GM21367 (cell line): ENCODE data around the gene SLC25A34.

Experiments used
- ATAC-seq: cut with Tn5 transposase; IDR thresholded peaks from one replicate; pipeline ENCODE4 v1.9.1; 2021; ENCODE audit not compliant: unreplicated experiment

SLC25A34 gene

DNA sequence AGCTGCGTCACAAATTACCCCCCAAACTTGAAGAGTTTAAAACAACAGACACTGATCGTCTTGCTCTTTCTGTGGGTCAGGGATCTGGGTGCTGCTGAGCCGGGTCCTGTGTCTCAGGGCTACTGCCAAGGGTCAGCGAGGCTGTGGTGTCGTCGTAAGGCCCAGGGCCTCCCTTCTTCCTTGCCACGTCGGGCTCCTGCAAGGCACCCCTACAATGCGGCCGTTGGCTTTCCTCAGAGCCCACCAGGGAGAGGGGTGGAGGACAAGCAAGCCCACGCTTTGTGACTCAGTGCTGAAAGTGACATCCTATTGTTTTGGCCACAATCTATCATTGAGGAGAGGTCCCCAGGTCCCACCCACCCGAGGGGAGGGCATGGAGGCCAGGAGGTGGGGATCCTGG, 14.9 kb downstream of the SLC25A34 start:
- ATAC-seq: no peak

DNA sequence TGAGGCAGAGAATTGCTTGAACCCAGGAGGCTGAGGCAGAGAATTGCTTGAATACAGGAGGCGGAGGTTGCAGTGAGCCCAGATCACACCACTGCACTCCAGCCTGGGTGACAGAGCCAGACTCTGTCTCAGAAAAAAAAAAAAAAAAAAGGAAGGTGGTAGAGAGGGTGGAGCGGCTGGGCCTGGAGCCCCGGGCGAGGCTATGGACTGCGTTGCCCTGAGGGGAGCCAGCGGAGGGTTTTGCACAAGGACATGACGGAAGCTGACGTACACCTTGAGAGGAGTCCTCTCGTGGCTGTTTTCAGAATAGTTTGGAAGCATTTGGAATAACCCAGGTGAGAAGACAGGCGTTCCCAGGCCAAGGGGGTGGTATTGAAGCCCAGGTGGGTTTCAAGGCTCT, 15.7 kb downstream of the SLC25A34 start:
- no peak for ATAC-seq

DNA sequence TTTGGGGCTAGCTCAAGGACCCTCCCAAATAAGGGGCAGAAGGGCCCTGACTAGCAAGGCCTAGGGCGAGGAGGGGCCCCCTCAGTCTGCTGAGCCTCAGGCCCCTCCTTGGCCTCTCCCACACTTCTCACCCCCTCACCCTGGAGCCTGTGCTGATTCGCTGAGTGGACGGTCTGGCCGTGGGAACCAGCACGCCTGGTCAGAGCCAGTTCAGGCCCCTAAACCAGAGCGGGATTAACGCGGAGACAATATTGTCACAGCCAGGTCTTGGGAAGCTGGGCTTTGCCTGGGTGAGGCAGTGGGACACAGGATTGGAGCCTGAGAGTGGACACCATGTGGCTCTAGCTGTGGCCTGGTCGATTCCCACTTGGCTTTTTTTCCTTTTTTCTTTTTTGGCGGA, 17.7 kb downstream of the SLC25A34 start:
- ATAC-seq: no peak

DNA sequence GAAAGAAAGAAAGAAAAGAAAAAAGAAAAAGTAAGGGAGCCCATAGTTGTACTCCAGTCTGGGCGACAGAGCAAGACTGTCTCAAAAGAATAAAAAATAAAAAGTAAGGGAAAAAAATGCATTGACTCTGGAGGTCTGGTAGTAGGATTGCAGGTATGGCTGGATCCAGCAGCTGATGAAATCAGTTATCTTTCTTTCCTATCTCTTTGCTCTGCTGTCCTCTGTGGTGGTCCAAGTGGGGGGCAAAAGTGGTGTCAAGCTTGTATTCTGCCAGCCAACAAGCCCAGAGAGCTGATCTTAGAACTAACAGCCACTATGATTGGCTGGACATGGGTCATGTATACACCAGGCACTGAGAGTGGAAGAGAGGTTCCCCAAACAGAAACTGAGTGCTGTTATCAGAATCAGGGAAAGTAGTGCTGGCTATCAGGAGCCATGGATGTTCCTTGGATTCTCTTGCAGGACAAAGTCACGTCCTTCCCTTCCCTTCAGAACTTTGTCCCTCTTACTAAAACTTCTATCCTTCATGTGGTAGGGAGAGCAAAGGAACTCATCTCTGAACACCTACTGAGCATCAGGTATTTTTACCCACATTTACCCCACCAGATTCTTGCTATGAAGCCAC, 19.1 kb downstream of the SLC25A34 start:
- no peak for ATAC-seq

DNA sequence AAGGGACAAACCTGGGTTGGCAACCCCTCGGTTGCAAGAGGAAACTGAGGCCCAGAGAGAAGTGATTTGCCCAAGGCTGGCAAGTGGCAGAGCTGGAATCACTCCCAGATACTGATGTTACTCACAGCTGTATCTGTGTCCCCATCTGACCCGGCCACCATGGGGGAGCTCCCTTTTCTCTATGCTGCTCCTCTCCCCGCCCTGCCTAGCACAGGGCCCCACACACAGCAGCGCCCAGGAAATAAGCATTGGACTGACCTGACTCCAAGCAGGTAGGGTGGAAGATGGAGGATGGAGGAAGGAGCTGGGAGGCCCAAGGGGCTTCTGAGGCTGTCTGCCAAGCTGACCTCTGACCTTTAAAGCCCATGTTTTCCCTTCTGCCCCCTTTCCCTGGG, 19.6 kb downstream of the SLC25A34 start:
- no peak for ATAC-seq

DNA sequence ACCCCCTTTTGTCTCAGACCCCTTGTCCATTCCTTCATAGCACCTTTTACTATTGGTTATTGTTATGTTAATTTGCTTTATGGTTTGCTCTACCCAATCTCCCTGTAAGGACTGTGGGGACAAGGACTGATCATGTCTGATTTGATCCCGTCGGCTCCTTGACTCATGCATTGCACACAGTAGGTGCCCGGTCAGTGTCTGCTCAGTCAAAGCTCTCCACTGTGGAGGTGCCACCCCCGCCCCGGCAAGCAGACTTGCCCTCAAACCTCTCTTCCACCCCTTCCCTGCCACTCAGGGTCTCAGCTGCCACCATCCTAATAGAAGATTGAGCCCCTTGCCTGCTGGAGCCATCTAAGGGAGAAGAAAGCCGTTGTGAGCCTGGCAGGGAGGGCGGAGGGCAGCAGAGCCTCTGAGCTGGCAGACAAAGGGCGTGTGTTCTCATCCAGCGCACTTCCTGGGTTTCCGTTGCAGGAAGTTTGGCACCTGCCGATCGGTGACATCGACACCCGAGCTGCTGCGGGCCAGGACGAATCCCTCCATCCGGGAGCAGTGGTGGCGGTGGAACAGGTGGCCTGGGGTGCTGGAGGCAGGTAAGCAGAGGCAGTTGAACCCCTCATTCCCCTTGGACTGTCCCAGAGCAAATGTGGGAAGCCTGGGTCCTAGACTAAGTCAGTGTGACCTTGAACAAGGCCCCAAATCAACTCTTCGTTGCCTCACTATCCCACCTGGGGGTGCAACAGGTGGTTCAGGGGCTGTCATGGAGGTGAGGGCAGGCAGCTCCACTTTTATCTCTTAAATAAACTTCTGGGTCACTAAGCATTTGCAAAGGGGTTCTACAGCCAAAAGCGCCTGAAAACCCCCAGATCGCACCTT, 20.3 kb downstream of the SLC25A34 start:
- no peak for ATAC-seq

DNA sequence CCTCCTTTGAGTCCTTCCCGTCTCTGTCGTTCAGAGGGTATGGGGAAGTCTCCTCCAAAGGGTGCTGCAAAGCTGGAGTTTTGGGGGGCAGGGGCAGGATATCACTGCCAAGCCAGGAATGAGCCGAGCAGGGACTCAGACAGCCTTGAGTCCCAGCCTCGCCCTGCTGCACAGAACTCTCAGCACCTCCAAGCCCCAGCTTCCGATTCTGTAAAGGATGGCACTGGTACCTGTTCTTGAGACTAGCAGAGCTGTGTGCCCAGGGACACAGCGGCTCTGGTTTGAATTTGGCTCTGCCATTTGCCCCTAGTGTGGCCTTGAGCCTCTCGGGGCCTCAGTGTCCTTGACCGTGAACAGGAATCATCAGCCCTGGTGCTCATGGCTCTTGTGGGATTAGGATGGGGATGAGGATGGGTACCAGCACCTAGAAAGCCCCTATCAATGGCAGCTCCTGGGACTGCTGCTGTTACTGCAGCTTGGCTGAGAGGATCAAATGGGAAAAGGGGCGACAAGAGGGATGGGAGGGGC, 21.0 kb downstream of the SLC25A34 start:
- no peak for ATAC-seq

DNA sequence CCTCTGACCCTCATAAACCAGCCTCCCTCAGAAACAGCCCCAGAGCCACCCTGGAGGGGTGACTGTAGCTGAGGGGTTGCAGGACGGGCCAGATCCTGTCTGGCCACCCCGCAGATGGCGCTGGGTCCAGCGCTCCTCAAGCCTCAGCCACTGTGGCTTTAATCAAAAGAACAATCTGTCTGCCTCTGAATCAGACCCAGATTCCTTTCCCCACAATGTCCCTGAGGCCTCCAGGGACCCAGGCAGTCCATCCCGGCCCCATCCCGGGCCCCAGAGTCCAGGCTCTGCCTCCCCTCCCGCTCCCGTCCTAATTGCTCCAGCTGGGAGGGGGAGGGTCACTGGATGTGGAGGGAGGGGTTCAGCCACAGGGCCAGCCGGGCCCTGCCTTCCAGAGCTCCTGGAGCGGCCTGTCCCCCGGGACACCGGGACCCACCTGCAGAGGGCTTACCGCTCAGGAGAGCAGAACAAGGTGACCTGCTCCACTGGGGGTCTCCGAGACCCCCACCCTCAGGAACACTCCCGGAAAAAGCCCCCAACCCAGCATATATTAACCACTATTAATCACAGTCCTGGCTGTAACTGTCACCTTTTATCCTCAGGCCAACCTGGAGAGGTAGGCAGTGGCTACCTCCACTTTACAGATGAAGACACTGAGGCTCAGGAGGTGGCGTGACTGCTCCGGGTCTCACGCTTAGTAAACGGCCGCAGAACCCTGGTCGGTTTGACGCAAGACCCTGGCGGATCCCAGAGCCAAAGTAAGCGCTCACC, 21.7 kb downstream of the SLC25A34 start:
- ATAC-seq: no peak

DNA sequence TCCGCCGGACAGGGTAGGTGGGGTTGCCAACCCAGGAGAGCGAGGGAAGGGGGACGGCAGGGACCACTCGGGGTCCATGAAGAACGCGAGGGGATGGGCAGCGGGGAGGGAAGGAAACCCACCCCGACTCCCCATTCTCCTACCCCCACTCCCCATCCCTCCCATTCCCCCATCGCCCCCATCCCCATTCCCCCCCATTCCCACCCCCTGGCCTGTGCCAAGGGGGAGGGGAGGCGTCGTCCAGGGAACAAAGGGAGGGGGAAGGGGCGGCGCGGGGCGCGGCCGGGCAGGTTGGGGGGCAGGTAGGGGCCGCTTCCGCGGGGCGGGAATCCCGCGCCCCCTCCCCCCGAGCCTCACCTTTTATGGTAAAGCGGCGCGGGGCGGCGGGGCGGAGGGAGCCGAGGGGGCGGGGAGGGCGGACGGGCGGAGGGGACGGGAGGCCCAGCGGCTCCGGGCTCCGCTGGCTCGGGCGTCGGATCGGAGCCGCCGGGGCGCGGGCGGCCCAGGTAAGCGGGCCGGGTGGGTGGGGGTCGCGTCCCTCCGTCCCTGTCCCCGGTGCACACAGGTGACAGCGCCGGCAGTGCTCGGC, 22.4 kb downstream of the SLC25A34 start, which contains the start of gene FBLIM1:
Gene FBLIM1 (plus strand): TSS at position 453 of the 589 bp plus-strand sequence. CDS start 6,189 bp downstream, outside the sequence.
- ATAC-seq: no peak

DNA sequence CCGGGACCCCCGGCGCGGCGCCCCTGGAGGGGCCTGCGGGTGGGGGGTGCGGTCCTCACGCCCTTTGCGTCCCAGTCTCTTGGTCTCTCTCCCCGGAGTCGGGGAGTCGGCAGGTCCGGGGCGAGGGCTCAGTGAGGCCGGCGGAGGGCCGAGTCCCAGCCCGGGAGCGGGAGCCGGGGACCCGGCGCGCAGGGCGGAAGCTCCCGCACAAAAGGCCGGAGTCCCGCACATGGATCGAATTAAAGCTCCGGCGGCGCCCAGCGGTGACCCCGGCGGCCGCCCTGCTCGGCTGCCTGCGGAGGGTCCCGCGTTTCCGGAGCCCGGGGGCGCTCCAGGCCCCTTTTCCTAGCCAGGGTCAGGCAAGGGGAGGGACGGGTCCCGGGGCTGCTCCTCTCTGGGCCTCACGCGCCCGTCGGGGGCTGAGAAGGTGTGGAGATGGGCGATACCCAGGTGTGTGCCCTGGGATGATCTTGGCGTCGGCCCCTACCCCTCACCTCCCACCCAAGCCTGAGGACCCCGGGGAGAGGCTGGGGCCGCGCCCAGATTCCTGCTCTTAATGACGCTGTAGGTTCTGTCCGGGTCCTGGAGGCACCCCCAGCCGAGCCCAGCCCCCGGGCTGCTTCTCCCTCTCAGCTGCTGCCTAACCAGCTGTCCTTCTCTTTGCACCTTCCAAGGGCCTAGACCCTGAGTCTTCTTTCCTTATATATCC, 23.0 kb downstream of the SLC25A34 start:
- no peak for ATAC-seq

DNA sequence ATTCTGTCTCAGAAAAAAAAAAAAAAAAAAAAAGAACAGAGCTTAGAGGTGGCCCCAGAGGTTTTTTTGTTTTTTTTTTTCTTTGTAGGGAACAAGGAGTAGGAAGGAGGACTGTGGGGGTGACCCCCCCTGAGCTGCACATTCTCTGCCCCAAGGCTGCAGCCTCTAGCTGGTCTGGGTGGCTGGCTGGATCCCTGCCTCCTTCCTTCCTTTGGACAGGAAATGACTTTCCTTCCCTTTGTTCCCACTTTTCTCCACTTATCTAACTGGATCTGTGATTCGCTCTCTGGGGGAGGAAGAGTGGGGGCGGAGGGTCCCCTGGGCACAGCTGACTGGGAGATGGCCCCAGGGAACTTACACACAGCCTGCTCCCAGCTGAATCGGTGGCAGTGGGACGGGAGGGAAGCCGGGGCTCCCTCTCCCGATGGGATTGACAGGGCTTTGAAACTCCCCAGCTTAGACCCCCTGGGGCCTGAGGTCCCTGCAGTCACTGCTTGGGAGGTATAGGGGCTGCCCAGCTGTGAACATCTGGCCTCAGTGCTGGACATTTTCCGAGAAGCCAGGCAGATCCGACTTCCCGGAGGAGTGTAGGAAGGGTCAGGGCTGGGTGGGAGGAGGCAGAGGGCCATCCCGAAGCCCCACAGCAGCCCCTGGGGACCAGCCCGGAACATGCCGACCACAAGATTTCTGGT, 24.6 kb downstream of the SLC25A34 start:
- no peak for ATAC-seq

DNA sequence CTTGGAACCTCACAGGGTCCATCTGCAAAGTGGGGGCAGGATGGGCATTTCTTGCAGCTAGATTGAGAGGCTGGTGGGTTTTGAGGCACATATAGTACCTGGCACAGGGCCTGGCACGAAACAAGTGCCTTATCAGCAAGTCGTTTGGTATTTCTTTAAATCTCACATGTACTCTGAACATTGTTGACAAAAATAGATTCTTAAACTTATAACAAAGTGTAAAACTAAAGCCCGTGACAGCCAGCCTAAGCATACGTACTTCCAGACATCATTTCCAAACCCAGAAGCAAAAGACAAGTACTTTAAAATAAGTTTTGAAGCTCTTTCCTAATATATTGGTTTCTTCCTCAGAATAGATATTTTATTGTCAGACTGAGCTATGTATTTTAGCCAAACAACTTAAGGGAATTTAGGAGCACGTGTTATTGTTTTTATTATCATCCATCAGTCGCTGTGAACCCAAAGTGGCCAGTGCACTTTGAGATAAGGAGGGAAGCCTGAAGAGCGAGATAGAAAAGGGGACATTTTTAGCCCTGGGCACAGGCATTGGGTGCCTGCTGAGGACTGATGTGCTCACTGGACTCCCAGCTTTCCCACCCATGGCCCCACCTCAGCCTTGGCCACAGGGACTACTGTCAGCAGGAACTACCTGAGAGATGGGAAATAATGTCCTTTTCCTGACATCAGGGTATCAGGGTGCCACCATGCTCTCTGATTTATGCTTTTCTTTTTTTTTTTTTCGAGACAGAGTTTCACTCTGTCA, 25.5 kb downstream of the SLC25A34 start:
- ATAC-seq: no peak

DNA sequence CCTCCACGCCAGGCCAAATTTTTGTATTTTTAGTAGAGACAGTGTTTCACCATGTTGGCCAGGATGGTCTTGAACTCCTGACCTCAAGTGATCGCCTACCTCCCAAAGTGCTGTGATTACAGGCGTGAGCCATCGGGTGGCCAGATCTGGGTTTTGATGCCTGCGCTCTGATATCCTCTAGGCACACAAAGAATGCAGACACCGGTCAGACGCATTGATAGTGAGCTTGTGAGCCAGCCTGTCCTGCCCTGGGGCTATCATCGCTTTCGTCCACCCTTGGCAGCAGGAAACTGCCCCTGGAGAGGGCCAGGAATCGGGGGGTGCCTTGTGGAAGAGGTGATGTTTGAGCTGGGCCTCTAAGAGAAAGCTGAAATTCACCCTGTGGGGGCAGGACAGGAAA, 26.5 kb downstream of the SLC25A34 start:
- no peak for ATAC-seq

DNA sequence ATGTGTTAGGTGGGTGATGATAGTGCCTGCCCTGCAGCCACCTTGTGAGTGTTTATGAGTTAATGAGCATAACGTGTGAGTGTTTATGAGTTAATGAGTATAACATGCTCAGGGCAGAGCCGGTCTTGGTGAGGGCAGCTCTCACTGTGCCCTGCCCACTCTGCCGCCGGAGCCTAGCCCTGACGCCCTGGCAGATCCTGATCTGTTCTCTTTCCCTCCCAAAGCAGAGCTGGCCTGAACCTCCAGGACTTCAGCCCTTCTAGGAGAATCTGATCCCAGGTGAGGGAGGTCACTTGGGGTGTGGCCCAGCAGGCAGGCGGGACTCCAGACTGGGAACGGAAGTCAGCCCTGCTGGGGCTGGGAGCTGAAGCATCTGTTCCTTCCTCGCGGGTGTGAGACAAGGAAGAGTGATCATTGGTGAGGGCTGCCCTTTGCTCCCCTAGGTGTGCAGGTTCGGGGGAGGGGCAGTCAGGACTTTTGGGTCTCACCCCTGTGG, 28.3 kb downstream of the SLC25A34 start:
- no peak for ATAC-seq

DNA sequence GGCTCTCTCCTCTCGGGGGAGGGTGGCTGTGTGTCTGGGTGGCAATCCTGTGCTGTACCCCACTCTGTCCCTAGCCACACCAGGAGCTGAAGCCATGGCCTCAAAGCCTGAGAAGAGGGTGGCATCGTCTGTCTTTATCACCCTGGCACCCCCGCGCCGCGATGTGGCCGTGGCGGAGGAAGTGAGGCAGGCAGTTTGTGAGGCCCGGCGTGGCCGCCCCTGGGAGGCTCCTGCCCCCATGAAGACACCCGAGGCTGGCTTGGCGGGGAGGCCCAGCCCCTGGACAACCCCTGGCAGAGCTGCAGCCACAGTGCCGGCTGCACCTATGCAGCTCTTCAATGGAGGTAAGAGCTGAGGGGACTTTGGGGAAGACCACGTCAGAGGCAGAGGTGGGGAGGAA, 28.8 kb downstream of the SLC25A34 start:
- ATAC-seq: no peak

DNA sequence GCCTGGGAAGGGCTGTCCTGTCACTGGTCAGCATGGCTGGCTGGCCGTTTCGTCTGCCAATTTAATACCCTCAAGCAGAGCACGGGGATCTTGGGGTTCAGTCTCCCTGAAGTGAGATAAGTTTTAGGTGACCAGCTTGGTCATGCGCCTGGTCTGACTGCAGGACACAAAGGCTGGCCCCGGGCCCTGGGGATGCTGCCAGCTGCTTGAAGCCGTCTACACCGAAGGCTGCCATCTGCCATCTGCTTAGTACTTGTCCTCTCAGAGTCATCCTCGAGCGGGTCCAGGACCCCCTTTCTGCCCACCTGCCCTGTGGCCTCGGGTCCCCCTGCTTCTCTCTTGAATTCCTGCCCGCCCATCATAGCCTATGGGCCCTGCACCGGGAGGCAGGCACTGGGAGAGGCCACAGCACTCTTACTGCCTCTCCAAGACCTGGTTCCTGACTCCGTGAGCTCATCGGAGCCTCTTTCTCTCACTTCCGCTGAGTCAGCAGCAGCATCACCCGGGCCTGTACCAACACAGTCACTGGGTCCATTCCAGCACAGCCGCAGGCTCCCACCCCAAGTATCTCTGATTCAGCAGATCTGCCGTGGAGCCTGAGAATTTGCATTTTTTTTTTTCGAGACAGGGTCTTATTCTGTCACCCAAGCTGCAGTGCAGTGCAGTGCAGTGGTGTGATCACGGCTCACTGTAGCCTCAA, 29.6 kb downstream of the SLC25A34 start:
- no peak for ATAC-seq

DNA sequence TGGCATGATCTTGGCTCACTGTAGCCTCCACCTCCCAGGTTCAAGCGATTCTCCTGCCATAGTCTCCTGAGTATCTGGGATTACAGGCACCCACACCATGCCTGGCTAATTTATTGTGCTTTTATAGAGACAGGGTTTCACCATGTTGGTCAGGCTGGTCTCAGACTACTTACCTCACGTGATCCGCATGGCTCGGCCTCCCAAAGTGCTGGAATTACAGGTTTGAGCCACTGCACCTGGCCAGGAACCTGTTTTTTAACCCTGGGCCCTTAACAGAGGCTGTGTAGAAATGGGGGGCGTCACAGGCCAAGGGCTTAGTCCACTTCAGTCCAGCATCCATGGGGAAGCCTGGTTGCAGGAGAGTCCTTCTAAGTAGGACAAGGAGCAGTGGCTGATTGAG, 31.9 kb downstream of the SLC25A34 start:
- no peak for ATAC-seq

DNA sequence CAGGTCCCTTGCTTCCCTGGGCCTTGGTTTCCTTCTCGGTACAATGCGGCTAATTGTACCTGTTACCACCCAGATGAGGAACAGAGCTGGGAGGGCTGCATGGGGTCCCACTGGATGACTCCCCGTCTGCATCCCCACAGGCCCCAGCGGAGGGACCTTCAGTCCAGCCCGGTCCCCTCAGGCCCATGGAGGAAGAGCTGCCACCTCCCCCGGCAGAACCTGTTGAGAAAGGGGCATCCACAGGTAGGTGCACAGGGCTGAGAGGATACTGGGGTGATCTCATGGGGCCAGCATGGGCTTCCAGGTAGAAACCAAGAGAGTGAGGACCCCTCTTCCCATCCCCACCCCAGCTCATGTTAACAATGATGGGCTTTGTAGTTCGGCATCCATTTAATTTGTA, 32.3 kb downstream of the SLC25A34 start:
- no peak for ATAC-seq
